Measurements from ENCODE around the gene DUSP10. TPM values are rescaled to one million over a fixed set of nuclear protein-coding genes. Genes with fewer than 3 reads are reported as not detected.

DUSP10 gene
- total RNA-seq, 1 experiment from 2014 or later = 1.6 TPM

DNA sequence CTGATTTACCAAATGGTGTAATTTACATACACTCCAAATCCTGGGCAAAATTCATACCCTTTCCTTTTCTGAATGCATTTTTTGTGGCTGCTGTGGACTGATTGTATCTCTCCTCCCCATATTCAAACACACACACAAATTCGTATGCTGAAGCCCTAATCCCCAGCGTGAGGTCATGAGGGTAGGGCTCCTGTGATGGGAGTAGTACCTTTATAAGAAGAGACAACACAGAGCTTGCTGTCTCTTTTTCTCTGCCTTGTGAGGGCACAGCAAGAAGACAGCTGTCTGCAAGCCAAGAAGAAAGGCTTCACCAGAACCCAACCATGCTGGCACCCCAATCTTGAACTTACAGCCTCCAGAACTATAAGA is 24.4 kb downstream of the DUSP10 start:
- Mint-ChIP-seq H3K36me3 (peaks cover 16% of the 10 kb centered on the region), H3K27me3 (ENCODE audit: low read depth) (peaks cover 63% of the 10 kb centered on the region), H3K4me3 (no peak overlapping the region), H3K4me1 (peaks cover 65% of the 10 kb centered on the region), H3K9me3 (peaks cover 15% of the 10 kb centered on the region), H3K27ac (no peak overlapping the region)
- ATAC-seq (no peak), DNase-seq (ENCODE audit: low spot score) (no peak)
- TF ChIP-seq ATF1 (CRISPR knock-in tag; IDR thresholded peaks at IDR 0.05) = no peak
- ChIA-PET POLR2A (no interaction called here), CTCF (interaction anchor here (1.0 kb wide), 1 partner anchor 354 kb away, joined by 3 read pairs; no protein-coding TSS in a partner anchor)

GRCh38 chr1:221716713-221717484 is 25.0 kb downstream of the DUSP10 start:
- Mint-ChIP-seq H3K27me3 (ENCODE audit: low read depth) (peaks cover 63% of the 10 kb centered on the region), H3K27ac (no peak overlapping the region), H3K36me3 (peaks cover 10% of the 10 kb centered on the region; the same call in 1 of the 2 replicates), H3K4me3 (0 out of 2 replicates have a peak overlapping the region, but pooled peaks have one; percentile 2), H3K4me1 (peaks cover 65% of the 10 kb centered on the region), H3K9me3 (peaks cover 11% of the 10 kb centered on the region)
- no peak for DNase-seq (ENCODE audit: low spot score)
- TF ChIP-seq NR1H2 (CRISPR knock-in tag; IDR thresholded peaks at IDR 0.05) (no peak), PREB (CRISPR knock-in tag; IDR thresholded peaks at IDR 0.05; ENCODE audit: borderline replicate concordance) (no peak), ESRRA (CRISPR knock-in tag; IDR thresholded peaks at IDR 0.05; ENCODE audit: borderline replicate concordance) (no peak), GTF2I (CRISPR knock-in tag; conservative IDR thresholded peaks at IDR 0.05) (no peak), CREM (CRISPR knock-in tag; IDR thresholded peaks at IDR 0.05) (no peak), NFATC4 (CRISPR knock-in tag; IDR thresholded peaks at IDR 0.05) (no peak), PRDM15 (CRISPR knock-in tag; IDR thresholded peaks at IDR 0.05) (no peak), ZNF138 (CRISPR knock-in tag; conservative IDR thresholded peaks at IDR 0.05) (no peak), OVOL2 (CRISPR knock-in tag; IDR thresholded peaks at IDR 0.05; ENCODE audit: borderline replicate concordance) (no peak), ZNF317 (CRISPR knock-in tag; IDR thresholded peaks at IDR 0.05; ENCODE audit: borderline replicate concordance, low read depth) (no peak), RELA (CRISPR knock-in tag; IDR thresholded peaks at IDR 0.05; ENCODE audit: borderline replicate concordance) (no peak), IRF2 (CRISPR knock-in tag; IDR thresholded peaks at IDR 0.05; ENCODE audit: borderline replicate concordance, low read depth) (no peak), RORB (CRISPR knock-in tag; IDR thresholded peaks at IDR 0.05) (no peak), ZBTB21 (CRISPR knock-in tag; IDR thresholded peaks at IDR 0.05; ENCODE audit: borderline replicate concordance) (no peak), FOXJ3 (CRISPR knock-in tag; IDR thresholded peaks at IDR 0.05; ENCODE audit: borderline replicate concordance) (no peak)
- TF ChIP-seq, protein P1, sequence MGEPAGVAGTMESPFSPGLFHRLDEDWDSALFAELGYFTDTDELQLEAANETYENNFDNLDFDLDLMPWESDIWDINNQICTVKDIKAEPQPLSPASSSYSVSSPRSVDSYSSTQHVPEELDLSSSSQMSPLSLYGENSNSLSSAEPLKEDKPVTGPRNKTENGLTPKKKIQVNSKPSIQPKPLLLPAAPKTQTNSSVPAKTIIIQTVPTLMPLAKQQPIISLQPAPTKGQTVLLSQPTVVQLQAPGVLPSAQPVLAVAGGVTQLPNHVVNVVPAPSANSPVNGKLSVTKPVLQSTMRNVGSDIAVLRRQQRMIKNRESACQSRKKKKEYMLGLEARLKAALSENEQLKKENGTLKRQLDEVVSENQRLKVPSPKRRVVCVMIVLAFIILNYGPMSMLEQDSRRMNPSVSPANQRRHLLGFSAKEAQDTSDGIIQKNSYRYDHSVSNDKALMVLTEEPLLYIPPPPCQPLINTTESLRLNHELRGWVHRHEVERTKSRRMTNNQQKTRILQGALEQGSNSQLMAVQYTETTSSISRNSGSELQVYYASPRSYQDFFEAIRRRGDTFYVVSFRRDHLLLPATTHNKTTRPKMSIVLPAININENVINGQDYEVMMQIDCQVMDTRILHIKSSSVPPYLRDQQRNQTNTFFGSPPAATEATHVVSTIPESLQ (CRISPR knock-in tag; IDR thresholded peaks at IDR 0.05) = no peak
- TF ChIP-seq, protein P2, sequence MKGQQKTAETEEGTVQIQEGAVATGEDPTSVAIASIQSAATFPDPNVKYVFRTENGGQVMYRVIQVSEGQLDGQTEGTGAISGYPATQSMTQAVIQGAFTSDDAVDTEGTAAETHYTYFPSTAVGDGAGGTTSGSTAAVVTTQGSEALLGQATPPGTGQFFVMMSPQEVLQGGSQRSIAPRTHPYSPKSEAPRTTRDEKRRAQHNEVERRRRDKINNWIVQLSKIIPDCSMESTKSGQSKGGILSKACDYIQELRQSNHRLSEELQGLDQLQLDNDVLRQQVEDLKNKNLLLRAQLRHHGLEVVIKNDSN (CRISPR knock-in tag; IDR thresholded peaks at IDR 0.05) = no peak
- no peak for ATAC-seq
- CTCF ChIA-PET = interaction anchor here (1.0 kb wide), 1 partner anchor 354 kb away, joined by 3 read pairs; no protein-coding TSS in a partner anchor
- POLR2A ChIA-PET = no interaction called here
